ENCODE measurements around the gene ABCB8.

DNA sequence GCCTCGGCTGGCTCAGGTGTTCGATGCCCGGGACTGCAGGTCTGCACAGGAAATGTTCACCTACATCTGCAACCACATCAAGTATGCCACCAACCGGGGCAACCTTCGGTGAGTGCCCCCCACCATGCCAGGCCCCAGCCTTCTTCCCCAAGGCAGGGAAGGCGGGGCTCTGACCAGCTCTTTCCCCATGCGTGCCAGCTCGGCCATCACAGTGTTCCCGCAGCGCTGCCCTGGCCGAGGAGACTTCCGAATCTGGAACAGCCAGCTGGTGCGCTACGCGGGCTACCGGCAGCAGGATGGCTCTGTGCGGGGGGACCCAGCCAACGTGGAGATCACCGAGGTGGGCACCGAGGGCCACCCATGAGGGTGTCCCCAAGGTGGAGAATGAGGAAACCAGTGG, 29.9 kb upstream of the ABCB8 start:
- TF ChIP-seq, protein P1, sequence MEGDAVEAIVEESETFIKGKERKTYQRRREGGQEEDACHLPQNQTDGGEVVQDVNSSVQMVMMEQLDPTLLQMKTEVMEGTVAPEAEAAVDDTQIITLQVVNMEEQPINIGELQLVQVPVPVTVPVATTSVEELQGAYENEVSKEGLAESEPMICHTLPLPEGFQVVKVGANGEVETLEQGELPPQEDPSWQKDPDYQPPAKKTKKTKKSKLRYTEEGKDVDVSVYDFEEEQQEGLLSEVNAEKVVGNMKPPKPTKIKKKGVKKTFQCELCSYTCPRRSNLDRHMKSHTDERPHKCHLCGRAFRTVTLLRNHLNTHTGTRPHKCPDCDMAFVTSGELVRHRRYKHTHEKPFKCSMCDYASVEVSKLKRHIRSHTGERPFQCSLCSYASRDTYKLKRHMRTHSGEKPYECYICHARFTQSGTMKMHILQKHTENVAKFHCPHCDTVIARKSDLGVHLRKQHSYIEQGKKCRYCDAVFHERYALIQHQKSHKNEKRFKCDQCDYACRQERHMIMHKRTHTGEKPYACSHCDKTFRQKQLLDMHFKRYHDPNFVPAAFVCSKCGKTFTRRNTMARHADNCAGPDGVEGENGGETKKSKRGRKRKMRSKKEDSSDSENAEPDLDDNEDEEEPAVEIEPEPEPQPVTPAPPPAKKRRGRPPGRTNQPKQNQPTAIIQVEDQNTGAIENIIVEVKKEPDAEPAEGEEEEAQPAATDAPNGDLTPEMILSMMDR (optimal IDR thresholded peaks at IDR 0.05 in 1 of 3, IDR thresholded peaks at IDR 0.05 in 1 of 3, conservative IDR thresholded peaks at IDR 0.05 in 1 of 3; ENCODE audit: extremely low read depth in 1 of 3, insufficient read depth in 2 of 3, low read length in 3 of 3): no peak
- no peak for TF ChIP-seq EZH2 (IDR thresholded peaks at IDR 0.05; ENCODE audit: low read length)

Measured in keratinocyte (primary cell).